MM.1S (cell line): ENCODE data around the gene PTPRD.

Experiments used
- EZH2 ChIP-seq: fragments of 300-600 bp; sonication (generic); optimal IDR thresholded peaks from 2 replicates; pipeline ENCODE3; 2017; ENCODE audit warnings: low read depth, mild to moderate bottlenecking, antibody characterized with exemption, low read length, mixed read lengths
- TF ChIP-seq, protein P1 (sequence below): fragments of 300-600 bp; sonication (generic); IDR thresholded peaks from 2 replicates; pipeline ENCODE4 v1.5.1; 2016; ENCODE audit warnings: antibody characterized with exemption, low read length, mixed read lengths

DNA sequence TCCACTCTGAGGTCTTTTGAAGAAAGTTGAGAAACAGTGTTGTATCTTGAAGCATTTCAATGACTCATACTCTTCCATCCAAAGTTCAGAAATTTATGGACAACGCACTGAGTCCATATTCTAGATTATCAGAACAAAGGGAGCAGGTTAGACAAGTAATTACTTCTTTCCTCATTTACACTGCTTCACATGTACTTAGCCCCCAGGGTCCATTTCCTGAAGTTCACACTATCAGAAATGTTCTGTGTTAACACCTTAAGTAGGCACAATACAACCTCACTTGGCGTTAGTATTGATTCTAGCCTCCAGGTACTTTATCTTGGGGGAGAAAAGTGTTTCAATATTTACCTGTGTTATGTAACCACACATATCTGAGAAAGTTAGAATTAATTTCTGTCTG lies 2325.3 kb downstream of the PTPRD start:
- TF ChIP-seq, protein P1, sequence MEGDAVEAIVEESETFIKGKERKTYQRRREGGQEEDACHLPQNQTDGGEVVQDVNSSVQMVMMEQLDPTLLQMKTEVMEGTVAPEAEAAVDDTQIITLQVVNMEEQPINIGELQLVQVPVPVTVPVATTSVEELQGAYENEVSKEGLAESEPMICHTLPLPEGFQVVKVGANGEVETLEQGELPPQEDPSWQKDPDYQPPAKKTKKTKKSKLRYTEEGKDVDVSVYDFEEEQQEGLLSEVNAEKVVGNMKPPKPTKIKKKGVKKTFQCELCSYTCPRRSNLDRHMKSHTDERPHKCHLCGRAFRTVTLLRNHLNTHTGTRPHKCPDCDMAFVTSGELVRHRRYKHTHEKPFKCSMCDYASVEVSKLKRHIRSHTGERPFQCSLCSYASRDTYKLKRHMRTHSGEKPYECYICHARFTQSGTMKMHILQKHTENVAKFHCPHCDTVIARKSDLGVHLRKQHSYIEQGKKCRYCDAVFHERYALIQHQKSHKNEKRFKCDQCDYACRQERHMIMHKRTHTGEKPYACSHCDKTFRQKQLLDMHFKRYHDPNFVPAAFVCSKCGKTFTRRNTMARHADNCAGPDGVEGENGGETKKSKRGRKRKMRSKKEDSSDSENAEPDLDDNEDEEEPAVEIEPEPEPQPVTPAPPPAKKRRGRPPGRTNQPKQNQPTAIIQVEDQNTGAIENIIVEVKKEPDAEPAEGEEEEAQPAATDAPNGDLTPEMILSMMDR: no peak
- TF ChIP-seq EZH2: no peak
